HG03175 (cell line): ENCODE data around the gene ASB3.
"Not testable (repeated sequence)": the region's sequence is repeated elsewhere in the genome, so short reads cannot be mapped to it uniquely, and the experiment has no call there.

Experiments
- ATAC-seq: cut with Tn5 transposase; IDR thresholded peaks from one replicate; pipeline ENCODE4 v1.9.1; 2021; ENCODE audit warnings: mild to moderate bottlenecking, moderate library complexity; ENCODE audit not compliant: unreplicated experiment

Gene ASB3

DNA sequence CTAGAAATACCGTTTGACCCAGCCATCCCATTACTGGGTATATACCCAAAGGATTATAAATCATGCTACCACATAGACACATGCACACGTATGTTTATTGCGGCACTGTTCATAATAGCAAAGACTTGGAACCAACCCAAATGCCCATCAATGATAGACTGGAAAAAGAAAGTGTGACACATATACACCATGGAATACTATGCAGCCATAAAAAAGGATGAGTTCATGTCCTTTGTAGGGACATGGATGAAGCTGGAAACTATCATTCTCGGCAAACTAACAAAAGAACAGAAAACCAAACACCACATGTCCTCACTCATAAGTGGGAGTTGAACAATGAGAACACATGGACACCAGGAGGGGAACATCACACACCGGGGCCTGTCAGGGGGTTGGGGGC is 119.6 kb downstream of the ASB3 start:
- ATAC-seq, result not testable (repeated sequence)

DNA sequence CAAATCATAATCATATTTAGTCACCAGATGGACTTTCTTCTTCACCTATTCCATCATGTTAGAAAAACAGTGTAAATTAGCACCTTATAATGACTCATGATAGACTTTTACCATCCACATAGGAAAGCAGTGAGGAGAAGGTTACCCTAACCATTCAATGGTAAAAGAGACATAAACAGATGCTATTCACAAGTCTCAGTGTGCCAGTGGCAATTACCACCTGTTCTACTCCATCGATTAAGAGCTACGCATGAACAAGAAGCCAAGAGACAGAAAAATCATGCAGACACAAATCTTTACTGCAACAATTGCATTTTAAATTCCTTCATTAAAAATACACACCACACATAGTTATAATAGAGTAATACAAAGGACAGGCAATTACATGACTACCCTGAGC is 125.9 kb downstream of the ASB3 start:
- ATAC-seq, result no peak

DNA sequence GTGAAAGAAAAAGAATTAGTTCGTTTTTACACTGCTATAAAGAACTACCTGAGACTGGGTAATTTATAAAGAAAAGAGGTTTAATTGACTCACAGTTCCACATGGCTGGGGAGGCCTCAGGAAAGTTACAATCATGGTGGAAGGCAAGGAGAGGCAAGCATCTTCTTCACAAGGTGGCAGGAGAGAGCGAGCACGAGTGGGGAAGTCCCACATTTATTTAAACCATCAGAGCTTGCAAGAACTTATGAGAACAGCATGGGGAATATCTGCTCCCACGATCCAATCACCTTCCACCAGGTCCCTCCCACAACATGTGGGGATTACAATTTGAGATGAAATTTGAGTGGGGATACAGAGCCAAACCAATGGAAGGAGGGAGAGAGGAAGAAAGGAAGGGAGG is 128.3 kb downstream of the ASB3 start:
- not testable (repeated sequence) for ATAC-seq

DNA sequence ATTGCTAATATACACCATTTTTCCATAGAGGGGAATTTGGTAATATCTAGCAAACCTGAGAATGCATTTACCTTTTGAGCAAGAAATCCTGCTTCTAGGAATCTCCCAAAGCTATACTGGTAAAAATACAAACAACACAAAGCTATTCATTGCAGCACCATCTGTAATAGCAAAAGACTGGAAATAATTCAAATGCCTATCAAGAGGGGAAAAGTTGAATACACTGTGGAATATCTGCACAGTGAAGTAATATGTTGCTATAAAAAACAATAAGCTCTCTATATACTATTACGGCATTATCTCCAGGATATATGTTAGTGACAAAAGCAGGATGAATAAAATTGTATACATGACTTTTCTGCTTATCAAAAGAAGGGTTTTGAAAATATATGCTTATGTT is 131.5 kb downstream of the ASB3 start:
- no peak for ATAC-seq

DNA sequence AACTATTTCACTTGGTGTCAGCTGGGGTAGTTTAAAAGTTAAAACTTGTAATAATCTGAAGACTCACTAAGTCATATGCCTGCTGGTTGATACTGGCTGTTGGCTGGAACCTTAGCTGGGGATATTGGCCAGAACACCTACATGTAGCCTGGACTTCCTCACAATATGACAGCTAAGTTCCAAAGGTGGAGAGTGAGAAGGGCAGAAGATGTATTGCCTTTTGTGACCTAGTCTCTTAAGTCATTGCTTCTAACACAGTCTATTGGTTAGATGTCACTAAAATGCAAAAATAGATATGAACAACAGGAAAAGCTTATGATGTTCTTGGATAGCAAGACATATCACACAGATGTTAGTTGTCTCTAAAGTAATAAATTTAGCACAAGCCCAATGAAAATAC is 132.4 kb downstream of the ASB3 start:
- ATAC-seq, result no peak

DNA sequence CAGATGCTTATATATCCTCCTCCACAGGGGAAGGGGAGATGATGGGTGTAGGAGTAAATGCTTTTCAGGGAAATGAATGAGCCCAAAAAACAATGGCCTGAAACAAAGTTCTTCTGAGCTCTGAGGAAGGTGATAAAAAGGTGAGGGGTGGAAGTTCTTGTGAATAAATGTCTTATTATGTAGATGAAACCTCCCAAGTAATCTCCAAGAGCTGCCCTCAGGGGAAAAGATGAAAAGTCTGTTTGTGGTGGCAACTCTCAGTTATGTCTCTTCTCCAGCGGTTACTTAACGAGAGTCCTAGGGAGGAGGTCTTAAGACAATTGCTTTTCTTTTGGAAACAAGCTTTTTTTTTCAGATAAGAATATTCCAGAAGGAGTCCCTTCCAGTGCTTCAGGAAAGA is 134.6 kb downstream of the ASB3 start:
- no peak for ATAC-seq

DNA sequence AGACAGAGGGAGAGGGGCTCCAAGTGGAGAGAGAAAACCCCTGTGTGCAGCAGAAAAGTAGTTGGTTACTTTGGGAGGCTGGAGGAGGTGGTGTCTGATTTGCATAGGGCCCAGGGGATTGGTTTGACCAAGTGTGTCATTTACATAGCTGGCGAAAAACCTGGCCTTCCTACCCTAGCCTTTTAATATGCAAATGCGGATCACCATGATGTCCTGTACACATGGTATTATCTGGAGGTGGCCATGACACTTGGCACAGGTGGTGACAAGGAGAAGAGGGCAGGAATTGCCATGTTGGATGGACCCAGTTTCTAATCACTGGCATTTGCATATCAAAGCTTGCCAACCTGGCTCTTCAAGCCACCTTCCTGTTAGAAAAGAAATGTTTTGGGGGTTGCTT is 140.0 kb downstream of the ASB3 start:
- ATAC-seq, result no peak

DNA sequence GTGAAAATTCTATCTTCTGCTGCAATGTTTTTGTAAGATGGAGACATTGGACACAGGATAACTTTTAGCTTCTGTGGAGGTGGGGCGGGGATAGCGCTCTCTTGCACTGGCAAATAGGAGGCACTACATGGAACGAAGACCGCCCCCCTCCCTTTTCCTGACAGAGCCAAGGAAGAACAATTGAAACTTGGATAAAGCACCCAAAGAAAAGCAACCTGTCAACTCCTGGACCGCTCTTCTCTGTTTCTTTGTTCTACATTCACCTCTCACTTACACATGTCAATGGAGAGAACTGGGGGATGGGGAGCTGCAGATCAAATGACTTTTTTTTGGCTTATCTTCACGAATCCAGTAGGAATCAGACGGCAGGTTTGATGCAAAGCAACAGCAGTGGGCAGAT is 145.5 kb downstream of the ASB3 start:
- ATAC-seq, result no peak

DNA sequence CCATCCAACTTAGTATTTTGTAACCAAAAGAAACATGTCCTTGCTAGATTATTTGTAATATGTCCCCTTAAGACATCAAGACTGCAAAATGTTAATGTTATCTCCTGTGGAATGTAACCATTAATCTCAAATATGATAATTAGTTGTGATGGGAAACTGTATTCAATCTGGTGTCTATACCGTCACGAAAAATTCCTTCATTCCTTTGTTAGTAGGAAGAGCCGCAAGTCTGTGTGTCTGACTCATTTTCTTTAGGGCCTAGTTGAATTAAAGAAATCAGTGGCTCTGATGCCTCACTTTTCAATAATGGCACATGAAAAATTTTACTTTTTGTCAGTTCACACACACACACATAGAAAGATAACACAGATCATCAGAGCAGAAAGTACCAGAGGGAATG is 146.3 kb downstream of the ASB3 start:
- ATAC-seq, result no peak

DNA sequence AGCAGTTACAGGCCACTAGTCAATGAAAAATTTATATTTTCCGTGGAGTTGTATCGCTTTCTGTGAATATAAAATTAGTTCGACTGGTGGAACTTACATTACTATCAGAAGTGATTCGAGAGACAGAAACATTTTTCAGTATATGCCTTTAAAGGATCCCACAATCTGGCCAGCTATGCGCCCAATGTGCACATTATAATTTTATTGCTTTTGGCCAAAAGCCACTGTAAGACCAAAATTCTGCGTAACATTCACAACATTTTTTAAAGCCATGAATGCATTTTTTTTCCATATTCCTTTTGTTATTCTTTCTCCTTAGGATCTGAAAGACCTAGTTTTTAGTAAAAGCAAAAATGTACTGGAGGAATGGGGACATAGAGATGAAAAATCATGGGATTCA is 150.2 kb downstream of the ASB3 start:
- ATAC-seq, result no peak

DNA sequence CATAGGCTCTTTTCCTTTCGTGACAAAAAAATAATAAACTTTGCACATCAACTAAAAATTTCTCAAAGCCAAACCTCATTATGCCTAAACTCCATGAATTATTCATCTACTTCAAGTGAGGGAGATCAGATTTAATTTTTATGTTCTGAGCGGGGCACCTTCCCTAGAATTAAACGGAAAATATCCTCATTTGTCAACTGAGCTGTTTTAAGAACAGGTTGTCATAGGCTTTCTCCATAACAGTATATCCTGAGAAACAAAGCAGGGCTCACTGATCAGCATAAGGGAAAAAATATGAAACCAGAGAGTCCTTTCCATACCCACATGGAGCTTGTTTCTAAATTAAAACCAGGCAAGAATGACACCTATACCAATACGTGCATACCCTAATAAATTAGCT is 150.6 kb downstream of the ASB3 start:
- no peak for ATAC-seq

DNA sequence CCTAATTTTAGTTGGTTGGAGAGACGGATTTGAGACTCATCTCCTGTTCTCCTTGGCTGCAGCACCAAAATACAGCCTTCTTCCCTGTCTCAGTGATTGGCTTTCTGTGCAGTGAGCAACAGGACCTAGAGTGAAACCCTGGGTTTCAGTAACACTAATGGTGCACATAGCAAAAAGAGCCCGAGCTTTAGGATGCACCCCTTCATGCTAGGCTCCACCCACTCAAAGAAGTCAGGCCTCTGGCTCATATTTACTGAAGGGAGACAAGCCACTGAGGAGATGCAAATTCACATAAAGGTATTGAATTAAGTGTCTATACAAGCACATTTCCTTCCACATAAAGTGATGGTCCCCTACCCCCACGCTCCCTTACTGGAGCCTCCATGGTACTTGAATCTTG is 151.1 kb downstream of the ASB3 start:
- ATAC-seq, result no peak

DNA sequence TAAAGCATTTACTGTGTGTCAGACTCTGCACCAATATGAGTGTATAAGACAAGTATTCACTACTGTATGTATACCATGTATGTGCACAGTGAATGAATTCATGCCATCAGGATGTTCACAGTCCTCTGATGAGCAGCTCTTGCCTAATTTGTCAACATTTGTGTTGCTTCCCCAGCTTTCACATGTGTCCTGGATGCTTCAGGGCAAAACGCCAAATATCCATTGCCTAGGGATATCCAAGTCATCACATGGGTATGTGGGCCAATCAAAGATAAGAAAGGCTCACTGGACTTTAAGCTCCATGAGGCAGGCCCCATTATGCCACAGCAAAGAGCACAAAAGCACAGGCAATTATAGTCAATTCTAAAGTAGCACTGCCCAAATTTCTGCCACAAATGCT is 153.3 kb downstream of the ASB3 start:
- no peak for ATAC-seq

DNA sequence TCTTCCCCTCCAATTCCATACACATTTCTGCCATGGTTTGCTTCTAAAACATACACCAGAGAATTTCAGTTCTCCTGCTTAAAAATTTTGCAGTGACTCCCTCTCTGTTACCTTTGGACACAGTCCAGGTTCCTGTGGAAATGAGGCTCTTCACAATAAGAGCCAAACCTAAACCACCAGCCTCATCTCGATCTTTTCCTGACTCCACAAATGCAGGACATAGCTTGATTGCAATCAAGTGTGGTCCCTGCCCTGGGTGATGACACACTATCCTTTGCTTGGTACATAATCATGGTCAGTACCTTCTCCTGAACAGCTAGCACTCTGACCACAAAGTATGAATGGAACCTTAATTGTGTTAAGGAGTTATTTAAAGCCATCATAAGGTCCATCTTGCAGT is 154.0 kb downstream of the ASB3 start:
- ATAC-seq, result no peak

DNA sequence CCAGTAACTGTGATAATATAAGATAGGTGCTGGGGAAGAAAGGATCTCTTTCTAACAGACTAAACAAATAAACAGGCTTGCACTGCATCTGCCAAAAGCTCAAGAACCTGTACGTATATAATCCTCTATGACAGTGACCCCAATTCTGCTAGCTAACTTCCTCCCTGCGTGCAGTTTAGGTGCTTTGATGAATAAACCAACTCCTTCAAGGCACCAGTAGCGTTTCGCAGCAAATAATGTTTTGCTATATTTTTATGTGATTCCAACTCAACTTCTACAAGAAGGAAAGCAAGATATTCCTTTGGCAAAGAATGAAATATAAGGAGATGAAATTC is 154.7 kb downstream of the ASB3 start:
- no peak for ATAC-seq

DNA sequence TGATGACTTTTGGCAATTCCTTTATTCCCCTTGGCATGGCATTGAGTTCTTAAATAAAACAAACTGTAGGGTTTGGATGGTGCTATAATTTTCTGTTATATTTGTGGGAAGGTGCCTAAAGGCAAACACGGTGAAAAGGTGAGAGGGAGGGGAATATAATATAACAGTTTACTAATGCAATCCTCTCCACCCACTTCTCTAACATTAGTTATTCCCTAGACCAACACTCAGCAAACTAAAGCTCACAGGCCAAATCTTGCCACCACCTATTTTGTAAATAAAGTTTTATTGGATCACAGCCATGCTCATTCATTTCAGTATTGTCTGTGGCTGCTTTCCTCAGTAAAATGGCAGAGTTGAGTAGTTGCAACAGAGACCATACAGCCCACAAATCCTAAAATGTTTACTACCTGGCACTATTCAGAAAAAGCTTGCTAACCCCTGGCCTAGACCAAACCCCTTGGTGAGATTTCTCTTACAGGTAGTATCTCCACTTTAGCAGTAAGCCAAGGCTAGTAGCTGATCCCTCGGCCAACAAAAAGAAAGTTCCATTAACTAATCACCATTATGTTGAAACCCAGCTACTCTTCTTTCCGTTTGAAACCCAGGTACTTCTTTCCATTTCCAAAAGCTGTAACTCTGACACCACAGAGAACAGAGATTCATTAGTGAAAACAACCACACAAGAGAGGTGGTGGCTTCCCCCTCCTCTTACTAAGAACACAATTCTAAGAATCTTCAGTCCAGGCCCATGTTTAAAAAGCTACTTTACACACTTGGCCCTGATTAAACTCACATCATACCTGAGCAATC is 155.2 kb downstream of the ASB3 start:
- no peak for ATAC-seq

DNA sequence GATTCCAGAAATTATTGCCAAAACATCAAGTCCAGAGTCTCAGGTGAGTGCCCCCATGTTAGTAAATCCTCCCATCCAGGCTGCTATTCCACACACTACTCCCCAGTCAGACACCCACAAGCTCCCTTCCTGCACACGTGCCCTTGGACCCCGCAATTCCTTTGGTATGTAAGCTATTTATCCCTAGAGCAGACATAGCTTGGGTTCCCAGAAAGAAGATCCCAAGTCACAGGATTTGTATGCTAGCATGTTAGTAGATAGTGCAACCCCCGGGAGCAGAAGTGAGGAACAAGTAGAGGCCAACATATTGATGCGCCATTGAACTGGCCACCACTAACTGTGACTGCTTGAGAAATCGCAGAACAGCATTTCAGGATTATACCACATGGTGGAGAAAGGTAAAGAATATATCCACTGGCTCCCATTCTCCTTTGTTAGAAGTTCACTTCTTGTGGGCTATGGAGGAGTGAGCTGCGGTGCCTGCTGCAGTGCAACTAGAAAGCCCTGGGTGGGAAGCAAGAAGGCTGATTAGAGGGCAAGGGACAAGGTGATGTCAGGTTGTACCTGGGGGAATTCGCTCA is 156.6 kb downstream of the ASB3 start:
- no peak for ATAC-seq

DNA sequence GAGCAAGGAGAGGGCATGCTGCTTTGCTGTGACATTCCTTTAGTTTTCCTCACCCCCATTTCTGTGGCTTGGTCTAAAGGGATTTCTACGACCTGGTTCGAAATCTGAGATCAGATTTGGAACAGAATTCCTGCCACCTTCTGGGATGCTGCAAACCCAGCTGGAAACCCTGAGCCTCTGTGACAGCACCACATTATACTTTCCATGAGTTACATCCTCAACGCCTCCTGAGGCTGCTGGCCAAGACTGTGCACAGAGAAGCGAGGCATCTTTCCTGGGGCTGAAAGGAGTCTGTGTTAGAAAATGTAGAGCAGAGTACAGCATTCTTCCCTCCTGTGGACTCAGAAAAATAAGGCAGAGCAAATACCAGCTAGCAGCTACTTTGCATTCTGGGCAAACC is 157.3 kb downstream of the ASB3 start:
- no peak for ATAC-seq

DNA sequence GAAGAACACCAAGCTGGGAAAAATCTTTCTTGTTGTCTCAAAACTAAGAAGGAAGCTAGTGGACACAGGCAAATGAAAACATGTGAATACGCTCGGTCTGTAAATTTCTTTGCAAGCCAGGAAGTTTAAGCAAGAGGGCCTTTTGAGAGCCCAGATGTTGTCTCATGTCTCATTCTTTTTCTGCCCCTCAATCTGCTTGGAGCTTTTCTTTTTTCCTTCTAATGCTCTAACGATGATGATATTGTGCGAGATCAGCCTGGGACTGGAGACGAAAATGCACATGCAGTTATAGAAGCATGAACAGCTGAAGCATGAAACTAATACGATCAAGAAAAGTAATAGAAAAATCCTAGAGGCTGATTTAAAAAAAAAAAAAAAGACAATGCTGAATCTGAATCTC is 157.8 kb downstream of the ASB3 start:
- ATAC-seq, result no peak

DNA sequence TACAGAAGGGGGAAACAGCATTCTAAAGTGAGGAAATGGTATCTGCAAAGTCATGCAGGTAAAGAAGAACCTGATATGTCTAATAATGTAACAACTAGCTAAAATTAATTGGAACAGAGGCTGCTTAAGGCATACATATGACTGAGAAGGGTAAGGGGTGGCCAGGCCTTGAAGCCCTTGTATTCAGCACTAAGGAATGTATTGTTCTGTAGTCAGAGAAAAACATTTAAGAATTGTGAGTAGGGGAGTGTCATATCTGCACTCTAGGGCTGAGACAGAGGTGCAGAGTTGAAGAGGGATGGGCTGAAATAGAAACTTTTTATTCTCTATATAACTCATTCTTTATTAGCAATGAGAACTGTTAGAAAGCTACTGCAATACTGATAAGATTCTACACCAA is 164.6 kb downstream of the ASB3 start:
- ATAC-seq, result no peak

DNA sequence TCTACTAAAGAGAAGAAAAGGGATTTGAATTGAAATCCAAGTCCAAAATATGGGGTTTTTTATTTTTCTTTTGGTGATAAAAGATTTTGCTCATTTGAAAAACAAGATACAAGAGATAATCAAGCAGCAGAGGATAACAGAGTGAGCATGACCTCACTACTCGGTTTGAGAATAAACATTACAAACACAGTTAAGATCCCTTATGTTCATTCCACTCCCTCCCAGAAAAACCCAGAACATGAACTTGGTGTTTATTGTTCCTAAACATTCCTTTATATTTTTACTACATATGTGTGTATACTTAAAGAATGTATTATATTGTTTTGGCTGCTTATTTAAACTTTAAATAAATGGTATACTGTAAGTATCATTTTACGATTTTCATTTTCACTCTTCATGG is 165.8 kb downstream of the ASB3 start:
- no peak for ATAC-seq
